BJ (cell line): ENCODE measurements around the gene SMYD3. TPM values are rescaled to one million over a fixed set of nuclear protein-coding genes. Genes with fewer than 3 reads are reported as not detected.

Source experiments
- CTCF ChIA-PET: fragments of 350-600 bp; formaldehyde crosslinking; extraction: SDS; loops from one replicate; lab custom pipeline; 2021; ENCODE audit warnings: antibody characterized with exemption, inconsistent platforms; lab: Yijun Ruan, JAX
- POLR2A ChIA-PET: fragments of 300-600 bp; sonication (Branson Sonifier 250); formaldehyde crosslinking; extraction: SDS; loops from one replicate; lab custom pipeline; 2021; ENCODE audit warnings: antibody characterized with exemption; lab: Charles Lee
- DNase-seq: peaks from one replicate; pipeline ENCODE4 v3.0.0-alpha.2; 2011; ENCODE audit warnings: low read depth
- H3K27me3 ChIP-seq: 2 replicates; pipeline ENCODE4 v1.6.0; 2011; ENCODE audit warnings: low read length; ENCODE audit not compliant: control insufficient read depth, insufficient read depth
- H3K36me3 ChIP-seq: 2 replicates; pipeline ENCODE4 v1.5.1; 2011; ENCODE audit warnings: low read length; ENCODE audit not compliant: control insufficient read depth, insufficient read depth
- H3K4me3 ChIP-seq: 2 replicates; pipeline ENCODE4 v1.5.1; 2011; ENCODE audit warnings: low read depth, mild to moderate bottlenecking, control low read depth, low read length
- polyA plus RNA-seq: library from polyadenylated mRNA; depleted of rRNA; stranded (reverse); fragments of >200 nt; gene quantifications from 2 replicates; pipeline ENCODE4 v1.2.3, GENCODE V29; 2011
- TF ChIP-seq, protein P1 (sequence below): IDR thresholded peaks from 2 replicates; pipeline ENCODE4 v1.5.1; 2011; ENCODE audit warnings: low read depth, mild to moderate bottlenecking, control low read depth, inconsistent platforms, low read length, moderate library complexity; ENCODE audit not compliant: insufficient read depth

The SMYD3 gene
- polyA plus RNA-seq, 1 experiment: 26.1 TPM

DNA sequence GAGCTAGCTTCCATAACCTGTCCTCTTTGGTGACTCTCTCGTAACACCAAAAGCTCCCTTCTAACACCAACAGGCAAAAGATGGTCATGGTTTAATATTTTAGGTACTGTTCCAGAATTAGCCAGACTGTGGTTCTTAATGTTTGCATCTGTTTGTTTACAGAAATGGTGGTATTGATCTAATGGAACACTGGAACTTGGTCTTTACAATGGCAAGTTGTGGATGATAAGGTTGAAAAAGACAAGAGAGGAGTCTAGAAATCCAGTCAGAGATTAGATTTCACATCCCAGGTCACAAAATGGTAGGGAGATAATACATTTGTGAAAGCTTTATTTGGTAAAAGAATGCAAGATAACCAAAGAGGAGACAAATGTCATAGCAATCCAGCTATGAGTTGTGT lies 293.1 kb downstream of the SMYD3 start:
- POLR2A ChIA-PET: no interaction called here
- TF ChIP-seq, protein P1, sequence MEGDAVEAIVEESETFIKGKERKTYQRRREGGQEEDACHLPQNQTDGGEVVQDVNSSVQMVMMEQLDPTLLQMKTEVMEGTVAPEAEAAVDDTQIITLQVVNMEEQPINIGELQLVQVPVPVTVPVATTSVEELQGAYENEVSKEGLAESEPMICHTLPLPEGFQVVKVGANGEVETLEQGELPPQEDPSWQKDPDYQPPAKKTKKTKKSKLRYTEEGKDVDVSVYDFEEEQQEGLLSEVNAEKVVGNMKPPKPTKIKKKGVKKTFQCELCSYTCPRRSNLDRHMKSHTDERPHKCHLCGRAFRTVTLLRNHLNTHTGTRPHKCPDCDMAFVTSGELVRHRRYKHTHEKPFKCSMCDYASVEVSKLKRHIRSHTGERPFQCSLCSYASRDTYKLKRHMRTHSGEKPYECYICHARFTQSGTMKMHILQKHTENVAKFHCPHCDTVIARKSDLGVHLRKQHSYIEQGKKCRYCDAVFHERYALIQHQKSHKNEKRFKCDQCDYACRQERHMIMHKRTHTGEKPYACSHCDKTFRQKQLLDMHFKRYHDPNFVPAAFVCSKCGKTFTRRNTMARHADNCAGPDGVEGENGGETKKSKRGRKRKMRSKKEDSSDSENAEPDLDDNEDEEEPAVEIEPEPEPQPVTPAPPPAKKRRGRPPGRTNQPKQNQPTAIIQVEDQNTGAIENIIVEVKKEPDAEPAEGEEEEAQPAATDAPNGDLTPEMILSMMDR: no peak
- H3K36me3 ChIP-seq: no peaks in the 10 kb centered on the region

GRCh38 chr1:246213502-246213901 lies 293.6 kb downstream of the SMYD3 start:
- no peak for DNase-seq
- Histone ChIP-seq H3K36me3 (no peaks in the 10 kb centered on the region), H3K27me3 (no peaks in the 10 kb centered on the region), H3K4me3 (no peak overlapping the region)
- POLR2A ChIA-PET: no interaction called here
- CTCF ChIA-PET: interaction anchor here (0.5 to 1.2 kb wide), 2 partner anchors 12 to 881 kb away, joined by 3 read pairs; no protein-coding TSS in a partner anchor
- TF ChIP-seq, protein P1: no peak

More for the DNA sequence above, 293.1 kb downstream of the SMYD3 start:
- CTCF ChIA-PET: interaction anchor here (0.5 to 1.2 kb wide), 2 partner anchors 13 to 882 kb away, joined by 3 read pairs; no protein-coding TSS in a partner anchor
- no peaks in the 10 kb centered on the region for H3K27me3 ChIP-seq
- no peak for DNase-seq
- H3K4me3 ChIP-seq: no peak overlapping the region

DNA sequence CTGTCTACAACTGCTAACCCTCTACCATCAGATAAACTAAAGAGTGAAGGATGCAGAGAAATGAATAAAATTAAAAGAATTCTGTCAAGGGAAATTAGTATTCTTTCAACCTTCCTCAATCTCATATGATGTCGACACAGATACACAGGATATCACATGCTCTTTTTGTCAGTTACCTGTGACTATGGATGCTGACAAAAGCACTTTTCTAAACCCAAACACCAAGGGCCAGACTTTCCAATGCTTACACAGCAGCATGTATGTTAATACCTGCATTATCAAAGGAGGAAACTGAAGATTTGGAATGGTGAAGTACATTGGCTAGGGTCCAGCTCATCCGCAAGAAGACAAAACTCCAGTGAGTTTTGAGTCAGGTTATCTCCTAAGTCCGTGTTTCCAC lies 294.0 kb downstream of the SMYD3 start:
- CTCF ChIA-PET: no interaction called here
- TF ChIP-seq, protein P1: no peak
- no peak overlapping the region for H3K4me3 ChIP-seq
- no peak for DNase-seq
- H3K36me3 ChIP-seq: no peaks in the 10 kb centered on the region
- POLR2A ChIA-PET: no interaction called here
- H3K27me3 ChIP-seq: no peaks in the 10 kb centered on the region

DNA sequence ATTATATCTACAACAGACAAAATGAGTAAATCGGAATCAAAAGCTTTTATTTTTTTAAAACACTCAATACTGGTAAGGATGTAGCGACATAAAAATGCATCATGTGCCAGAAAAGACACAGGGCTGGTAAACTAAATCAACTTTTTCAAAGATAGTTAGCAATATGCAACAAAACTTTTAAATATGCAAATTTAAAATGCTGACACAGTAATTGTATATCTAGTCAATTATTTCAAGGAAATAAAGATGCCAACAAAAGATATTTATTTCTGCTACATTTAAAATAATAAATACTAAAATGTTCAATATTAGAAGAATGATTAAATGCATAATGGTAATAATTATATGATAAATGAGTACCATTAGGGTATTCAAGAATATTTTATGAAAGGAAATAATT lies 295.1 kb downstream of the SMYD3 start:
- TF ChIP-seq, protein P1: no peak
- Histone ChIP-seq H3K36me3 (no peaks in the 10 kb centered on the region), H3K4me3 (no peak overlapping the region), H3K27me3 (no peaks in the 10 kb centered on the region)
- ChIA-PET CTCF (no interaction called here), POLR2A (no interaction called here)
- no peak for DNase-seq

DNA sequence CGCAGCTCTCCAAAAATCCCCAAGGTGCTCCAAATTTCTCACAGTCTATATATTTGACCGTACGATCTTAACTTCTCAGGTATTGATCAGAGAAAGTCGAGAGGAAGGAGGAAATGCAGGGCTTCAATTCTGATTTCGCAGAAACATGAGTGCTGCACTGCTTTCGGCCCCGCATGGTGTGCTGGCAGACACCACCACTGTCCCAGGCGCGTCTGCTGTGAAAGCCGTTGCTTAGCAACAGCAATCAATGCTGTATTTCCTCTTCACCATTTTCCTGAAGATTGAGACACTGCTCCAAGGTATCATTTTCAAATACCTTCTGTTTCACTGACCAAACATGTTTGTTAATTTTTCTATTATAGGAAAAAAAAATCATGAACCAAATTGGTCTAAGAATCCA lies 296.3 kb downstream of the SMYD3 start:
- no peaks in the 10 kb centered on the region for H3K27me3 ChIP-seq
- TF ChIP-seq, protein P1: no peak
- no peak for DNase-seq
- no peak overlapping the region for H3K4me3 ChIP-seq
- H3K36me3 ChIP-seq: no peaks in the 10 kb centered on the region
- POLR2A ChIA-PET: no interaction called here
- CTCF ChIA-PET: interaction anchor here (0.7 kb wide), 1 partner anchor 77 kb away, joined by 3 read pairs; no protein-coding TSS in a partner anchor
